Fibroblast of the aortic adventitia (primary cell): Measurements from ENCODE around the gene TLDC2. TPM values are rescaled to one million over a fixed set of nuclear protein-coding genes. Genes with fewer than 3 reads are reported as not detected.

ENCODE experiments used
- DNase-seq: peaks from one replicate; pipeline ENCODE4 v3.0.0-alpha.2; 2010; ENCODE audit warnings: low read depth
- H3K4me3 ChIP-seq: 2 replicates; pipeline ENCODE4 v1.5.1; 2011; ENCODE audit warnings: low read depth, mild to moderate bottlenecking, control low read depth, low read length, moderate library complexity
- CTCF ChIP-seq: IDR thresholded peaks from 2 replicates; pipeline ENCODE4 v1.5.1; 2011; ENCODE audit warnings: mild to moderate bottlenecking, low read length, control low read depth, inconsistent platforms; ENCODE audit not compliant: insufficient read depth
- total RNA-seq: library from RNA; depleted of rRNA; stranded (reverse); fragments of >200 nt; gene quantifications from 2 replicates; pipeline ENCODE4 v1.2.3, GENCODE V29; 2012; ENCODE audit warnings: low replicate concordance

The TLDC2 gene
- total RNA-seq, 1 donor: 0.18 TPM

GRCh38 chr20:36851490-36851889 lies 24.4 kb upstream of the TLDC2 start:
- no peak for TF ChIP-seq CTCF
- DNase-seq: no peak

GRCh38 chr20:36852187-36852586 lies 23.8 kb upstream of the TLDC2 start:
- H3K4me3 ChIP-seq: no peak overlapping the region
- no peak for TF ChIP-seq CTCF
- no peak for DNase-seq

More at GRCh38 chr20:36851490-36851889, 24.4 kb upstream of the TLDC2 start:
- no peak overlapping the region for H3K4me3 ChIP-seq

- DNase-seq: no peak
Measured at GRCh38 chr20:36854348-36855240, 21.3 kb upstream of the TLDC2 start.

GRCh38 chr20:36855241-36855657 lies 20.7 kb upstream of the TLDC2 start:
- no peak for TF ChIP-seq CTCF
- no peak for DNase-seq
- H3K4me3 ChIP-seq: no peak overlapping the region

More at GRCh38 chr20:36854348-36855240, 21.3 kb upstream of the TLDC2 start:
- no peak overlapping the region for H3K4me3 ChIP-seq
- TF ChIP-seq CTCF: no peak

- DNase-seq: peak; percentile 61
- no peak overlapping the region for H3K4me3 ChIP-seq
- no peak for TF ChIP-seq CTCF
Measured at GRCh38 chr20:36856195-36856594, 19.7 kb upstream of the TLDC2 start.

GRCh38 chr20:36856691-36857635 lies 19.0 kb upstream of the TLDC2 start:
- no peak for TF ChIP-seq CTCF
- DNase-seq: peak; percentile 63
- H3K4me3 ChIP-seq: no peak overlapping the region
